DND-41 (cell line): ENCODE data around the gene ICE2.

ENCODE experiments used
- CTCF ChIP-seq: IDR thresholded peaks from 2 replicates; pipeline ENCODE4 v1.5.1; 2012; ENCODE audit warnings: borderline replicate concordance, low read length, moderate library complexity, mild to moderate bottlenecking; ENCODE audit not compliant: poor library complexity, severe bottlenecking; ENCODE audit errors: extremely low read depth
- EZH2 ChIP-seq: IDR thresholded peaks from 3 replicates; pipeline ENCODE4 v1.6.1; 2012; ENCODE audit warnings: borderline replicate concordance, low read depth, mild to moderate bottlenecking, moderate library complexity, low read length, inconsistent platforms; ENCODE audit not compliant: severe bottlenecking

GRCh38 chr15:60400944-60401343 is 78.0 kb downstream of the ICE2 start:
- TF ChIP-seq CTCF (no peak), EZH2 (no peak)
